Stomach (tissue), 9 donors: Measurements from ENCODE around the gene NEO1. TPM values are rescaled to one million over a fixed set of nuclear protein-coding genes. Genes with fewer than 3 reads are reported as not detected.

Experiments
- DNase-seq, 2 donors: peaks; one replicate each; pipeline versions ENCODE4 v3.0.0 to v3.0.0-alpha.2; 2013 to 2019
- H3K27ac ChIP-seq, 5 donors: fragments of 200-600 bp in 4 of 5; sonication (generic) in 4 of 5; one replicate each; pipeline ENCODE4 v1.5.1; 2013 to 2019; ENCODE audit warnings: mild to moderate bottlenecking in 1 of 5, moderate library complexity in 1 of 5
- H3K27me3 ChIP-seq, 3 donors: fragments of 200-600 bp; sonication (generic); one replicate each; pipeline ENCODE4 v1.5.1; 2017 to 2019; ENCODE audit warnings: mixed run types in 1 of 3
- H3K36me3 ChIP-seq, 4 donors: fragments of 200-600 bp; sonication (generic); 1 replicate in 3 of 4; 2 replicates in 1 of 4; pipeline ENCODE4 v1.5.1; 2016 to 2019
- H3K4me1 ChIP-seq, 4 donors: fragments of 200-600 bp; sonication (generic); one replicate each; pipeline ENCODE4 v1.5.1; 2016 to 2019
- H3K4me3 ChIP-seq, 4 donors: fragments of 200-600 bp; sonication (generic) in 3 of 4; one replicate each; pipeline ENCODE4 v1.5.1; 2016 to 2019; ENCODE audit warnings: mild to moderate bottlenecking in 1 of 4
- H3K9me3 ChIP-seq, 4 donors: fragments of 200-600 bp; sonication (generic); one replicate each; pipeline ENCODE4 v1.5.1; 2016 to 2019
- EP300 ChIP-seq: sonication (generic); formaldehyde crosslinking; IDR thresholded peaks from one replicate; pipeline ENCODE4 v1.6.1; 2017; ENCODE audit warnings: antibody characterized with exemption
- POLR2A ChIP-seq, 4 donors: fragments of 450-650 bp; IDR thresholded peaks; one replicate each; pipeline ENCODE4 v1.6.1; 2016; ENCODE audit warnings: antibody characterized with exemption in 4 of 4, control low read depth in 2 of 4, mild to moderate bottlenecking in 1 of 4, moderate library complexity in 1 of 4
- POLR2AphosphoS5 ChIP-seq, 3 donors: sonication (generic); formaldehyde crosslinking; IDR thresholded peaks; one replicate each; pipeline ENCODE4 v1.6.1; 2016; ENCODE audit warnings: antibody characterized with exemption in 3 of 3
- WGBS, 5 donors: extraction: QIAGEN DNeasy Blood & Tissue Kit in 3 of 5; methylation state at CpG; one replicate each; pipeline versions ENCODE4 v1.1.5 to v1.1.7; 2013 to 2018; 5-methylcytosine and 5-hydroxymethylcytosine counted together
- intact Hi-C: fragments of 100-400 bp; cut with DNase I; formaldehyde crosslinking; loops from one replicate; pipeline ENCODE4 v1.15.1; 2023; ENCODE audit warnings: low total_unique reads
- polyA plus RNA-seq, 3 donors: library from polyadenylated mRNA; stranded (reverse); fragments of 200-250 nt; gene quantifications; one replicate each; pipeline ENCODE4 v1.2.3, GENCODE V29; 2013
- total RNA-seq, 5 donors: library from RNA; depleted of rRNA; stranded (reverse); fragments of >200 nt; gene quantifications; one replicate each; pipeline versions ENCODE4 v1.1.0 to v1.2.3, GENCODE V29; 2014 to 2016
- TF ChIP-seq, protein P1 (sequence below), 7 experiments: fragments of 450-650 bp in 4 of 7; fragments of 200-600 bp in 3 of 7; sonication (generic) in 3 of 7; IDR thresholded peaks; one replicate each; pipeline ENCODE4 v1.5.1; 2016 to 2019; ENCODE audit warnings: antibody characterized with exemption in 7 of 7, control low read depth in 2 of 7, mild to moderate bottlenecking in 1 of 7
- donor health status: healthy with polysubstance abuse.
- donor health status: Bipolar disorder and iron deficiency.
- donor health status: healthy.

NEO1 gene
- total and polyA plus RNA-seq, 8 donors = 4.7 to 182 (median 17.3) TPM

DNA sequence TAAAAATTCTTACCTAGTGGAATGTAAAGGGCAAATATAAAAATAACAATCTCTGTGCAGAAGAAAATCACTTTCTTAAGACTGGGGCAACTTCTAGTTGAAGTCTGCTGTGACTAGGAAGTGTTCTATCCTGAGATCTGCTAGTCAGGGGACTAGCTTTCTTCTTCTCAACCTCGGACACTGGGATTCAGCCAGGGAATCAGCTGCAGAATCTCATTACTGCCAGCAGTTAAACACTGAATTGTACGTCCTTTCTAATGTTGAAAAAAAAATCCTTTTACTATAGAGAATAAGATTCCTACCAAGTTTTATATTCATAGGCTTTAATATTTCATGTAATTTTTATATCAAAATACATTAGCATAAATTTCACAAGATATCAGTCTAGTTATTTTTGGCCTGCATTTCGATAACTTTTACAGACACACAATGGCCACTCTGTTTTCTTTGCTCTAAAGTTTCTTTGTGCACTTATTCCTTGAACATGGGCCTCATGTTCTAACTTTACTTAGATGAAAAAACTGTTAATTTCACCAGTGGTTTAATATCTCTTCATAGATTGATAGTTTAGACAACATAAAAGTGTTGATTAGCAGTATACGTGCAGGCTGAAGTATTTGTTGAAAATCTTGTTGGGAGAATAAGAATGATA is 2.6 kb upstream of the NEO1 start:
- Histone ChIP-seq H3K36me3 (no peaks in the 10 kb centered on the region), H3K27ac (no peak overlapping the region), H3K27me3 (peaks cover 0 to 21% (median 0%) of the 10 kb centered on the region in 3 donors), H3K4me3 (no peak overlapping the region), H3K9me3 (no peaks in the 10 kb centered on the region), H3K4me1 (peaks cover 3 to 28% (median 16%) of the 10 kb centered on the region in 4 donors)
- TF ChIP-seq EP300 (no peak), POLR2A (IDR thresholded peaks at IDR 0.05) (no peak), POLR2AphosphoS5 (IDR thresholded peaks at IDR 0.05) (no peak)
- TF ChIP-seq, protein P1, sequence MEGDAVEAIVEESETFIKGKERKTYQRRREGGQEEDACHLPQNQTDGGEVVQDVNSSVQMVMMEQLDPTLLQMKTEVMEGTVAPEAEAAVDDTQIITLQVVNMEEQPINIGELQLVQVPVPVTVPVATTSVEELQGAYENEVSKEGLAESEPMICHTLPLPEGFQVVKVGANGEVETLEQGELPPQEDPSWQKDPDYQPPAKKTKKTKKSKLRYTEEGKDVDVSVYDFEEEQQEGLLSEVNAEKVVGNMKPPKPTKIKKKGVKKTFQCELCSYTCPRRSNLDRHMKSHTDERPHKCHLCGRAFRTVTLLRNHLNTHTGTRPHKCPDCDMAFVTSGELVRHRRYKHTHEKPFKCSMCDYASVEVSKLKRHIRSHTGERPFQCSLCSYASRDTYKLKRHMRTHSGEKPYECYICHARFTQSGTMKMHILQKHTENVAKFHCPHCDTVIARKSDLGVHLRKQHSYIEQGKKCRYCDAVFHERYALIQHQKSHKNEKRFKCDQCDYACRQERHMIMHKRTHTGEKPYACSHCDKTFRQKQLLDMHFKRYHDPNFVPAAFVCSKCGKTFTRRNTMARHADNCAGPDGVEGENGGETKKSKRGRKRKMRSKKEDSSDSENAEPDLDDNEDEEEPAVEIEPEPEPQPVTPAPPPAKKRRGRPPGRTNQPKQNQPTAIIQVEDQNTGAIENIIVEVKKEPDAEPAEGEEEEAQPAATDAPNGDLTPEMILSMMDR (IDR thresholded peaks at IDR 0.05) = no peak
- WGBS, 5 donors = 33 to 58% (median 40%) methylated on average over 4 of the region's 4 CpGs
- no peak for DNase-seq
- intact Hi-C loops = no loop called here

DNA sequence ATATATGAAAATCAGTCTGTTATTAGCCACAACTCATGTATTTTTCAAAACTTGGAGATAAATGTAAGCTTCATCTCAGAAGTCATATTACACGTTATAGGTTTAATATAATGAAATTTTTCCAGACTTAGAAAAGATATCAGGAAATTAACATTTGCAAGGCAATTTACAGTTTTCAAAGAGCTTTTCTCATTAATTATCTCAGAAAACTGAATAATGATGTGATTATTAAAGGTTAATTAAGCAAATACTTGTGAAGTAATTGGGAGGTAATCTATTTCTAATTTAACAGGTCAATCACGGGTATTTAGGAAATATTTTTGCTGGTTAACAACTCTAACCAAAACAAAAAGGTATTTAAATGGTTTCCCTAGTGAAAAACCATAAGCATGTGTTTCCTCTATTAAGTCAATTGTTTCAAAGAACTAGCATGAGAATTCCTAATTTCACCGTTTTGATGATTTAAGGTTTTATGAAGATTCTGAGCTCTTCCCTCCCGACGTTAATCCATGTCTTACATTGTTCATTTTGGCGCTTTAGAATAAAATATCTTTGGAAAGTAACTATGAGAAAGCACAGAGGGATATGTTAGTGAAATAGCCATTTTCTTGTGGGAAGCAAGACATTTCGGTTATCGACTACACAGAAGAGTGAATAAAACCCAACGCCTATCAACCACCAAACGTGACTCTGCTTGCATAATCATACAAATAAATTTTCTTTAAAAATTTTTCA is 1.5 kb upstream of the NEO1 start:
- H3K36me3 ChIP-seq = no peaks in the 10 kb centered on the region
- TF ChIP-seq, protein P1 (IDR thresholded peaks at IDR 0.05) = no peak
- no peak for TF ChIP-seq EP300
- H3K27me3 ChIP-seq = peaks cover 0 to 21% (median 0%) of the 10 kb centered on the region in 3 donors
- 27 to 32% (median 28%) methylated on average over 10 of the region's 10 CpGs for WGBS, 5 donors
- H3K9me3 ChIP-seq = no peaks in the 10 kb centered on the region
- peak overlapping the region; percentile 86 to 94 (median 88) for H3K4me3 ChIP-seq
- DNase-seq = peak in 1 of 2 donors; percentile 14
- peak overlapping the region in 4 of 5 donors; percentile 90 to 97 (median 94) for H3K27ac ChIP-seq
- H3K4me1 ChIP-seq = peaks cover 7 to 38% (median 22%) of the 10 kb centered on the region in 4 donors
- intact Hi-C loops = no loop called here

DNA sequence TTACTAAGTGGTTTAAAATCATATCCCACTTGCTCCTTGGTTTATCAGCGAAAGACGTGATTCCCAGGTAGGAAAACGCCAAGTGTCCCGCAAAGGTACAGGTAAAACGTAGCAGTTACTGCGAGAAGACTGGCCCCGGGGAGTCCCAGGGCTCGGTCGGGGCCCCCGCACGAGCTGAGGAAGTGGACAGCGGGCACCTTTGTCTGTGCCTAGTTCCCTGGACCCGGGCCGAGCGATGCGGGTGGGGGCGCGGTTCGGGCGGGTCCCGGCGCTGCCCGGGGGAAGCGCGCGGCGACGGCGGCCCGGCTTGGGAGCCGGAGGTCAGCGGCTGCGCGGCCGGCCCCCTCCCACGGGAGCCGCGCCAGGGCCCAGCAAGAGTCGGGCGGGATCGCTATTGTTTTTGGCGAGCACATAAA is 864 bp upstream of the NEO1 start:
- H3K27ac ChIP-seq = peak overlapping the region; percentile 90 to 98 (median 96)
- H3K27me3 ChIP-seq = peaks cover 0 to 21% (median 0%) of the 10 kb centered on the region in 3 donors
- H3K36me3 ChIP-seq = no peaks in the 10 kb centered on the region
- intact Hi-C loops = no loop called here
- H3K9me3 ChIP-seq = no peaks in the 10 kb centered on the region
- H3K4me1 ChIP-seq = peaks cover 7 to 43% (median 25%) of the 10 kb centered on the region in 4 donors
- H3K4me3 ChIP-seq = peak overlapping the region; percentile 86 to 94 (median 88)
- WGBS, 5 donors = 0 to 5% (median 2%) methylated on average over 9 to 42 of the region's 42 CpGs
- no peak for TF ChIP-seq POLR2A (IDR thresholded peaks at IDR 0.05)
- TF ChIP-seq EP300 = no peak
- TF ChIP-seq, protein P1 (IDR thresholded peaks at IDR 0.05) = no peak
- TF ChIP-seq POLR2AphosphoS5 (IDR thresholded peaks at IDR 0.05) = no peak
- peak in 1 of 2 donors; percentile 68 for DNase-seq

DNA sequence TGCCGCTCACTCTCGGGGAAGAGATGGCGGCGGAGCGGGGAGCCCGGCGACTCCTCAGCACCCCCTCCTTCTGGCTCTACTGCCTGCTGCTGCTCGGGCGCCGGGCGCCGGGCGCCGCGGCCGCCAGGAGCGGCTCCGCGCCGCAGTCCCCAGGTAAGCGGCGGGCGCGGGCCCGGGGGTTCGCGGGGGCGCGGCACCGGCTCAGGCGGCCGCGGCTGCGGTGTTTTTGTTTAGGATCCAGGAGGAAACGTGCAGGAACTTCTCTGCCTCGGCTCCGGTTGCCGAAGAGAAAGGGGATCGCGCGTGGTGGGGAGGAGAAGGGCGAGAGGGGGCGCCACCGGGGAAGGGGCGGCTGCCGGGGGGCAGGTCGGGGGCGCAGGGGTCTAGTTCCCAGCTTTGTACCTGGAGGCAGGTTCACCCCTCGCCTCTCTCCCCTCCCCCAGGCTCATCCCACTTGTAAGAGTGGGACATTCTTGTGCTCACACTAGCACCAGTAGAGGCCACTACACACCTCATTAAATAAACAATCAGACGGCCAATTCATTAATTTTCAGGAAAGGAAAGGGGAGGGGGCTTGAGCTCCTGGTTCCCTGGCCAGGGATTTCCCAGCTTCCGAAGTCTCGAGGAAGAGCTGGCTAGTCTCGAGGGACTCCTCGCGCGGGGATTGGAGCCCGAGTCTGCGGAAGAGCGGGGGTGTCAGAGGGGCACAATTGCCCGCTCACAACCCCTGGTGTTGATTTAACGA is 562 bp downstream of the NEO1 start:
- intact Hi-C loops = no loop called here
- H3K27me3 ChIP-seq = peaks cover 0 to 21% (median 0%) of the 10 kb centered on the region in 3 donors
- no peaks in the 10 kb centered on the region for H3K36me3 ChIP-seq
- peaks cover 7 to 46% (median 25%) of the 10 kb centered on the region in 4 donors for H3K4me1 ChIP-seq
- WGBS, 5 donors = 1% methylated on average over 12 to 61 of the region's 61 CpGs
- TF ChIP-seq POLR2AphosphoS5 (IDR thresholded peaks at IDR 0.05) = no peak
- TF ChIP-seq EP300 = no peak
- TF ChIP-seq, protein P1 (IDR thresholded peaks at IDR 0.05) = peak in 2 of 7 experiments; percentile 22 to 33
- TF ChIP-seq POLR2A (IDR thresholded peaks at IDR 0.05) = no peak
- peak; percentile 29 to 85 for DNase-seq
- H3K4me3 ChIP-seq = peak overlapping the region; percentile 86 to 94 (median 88)
- no peaks in the 10 kb centered on the region for H3K9me3 ChIP-seq
- peak overlapping the region; percentile 83 to 97 (median 91) for H3K27ac ChIP-seq
